Measurements from ENCODE around the gene BCAR3. TPM values are rescaled to one million over a fixed set of nuclear protein-coding genes. Genes with fewer than 3 reads are reported as not detected.

BCAR3 gene
- total and polyA plus RNA-seq, 8 donors: 15.5 to 26.0 (median 18.9) TPM

- TF ChIP-seq, protein P1, sequence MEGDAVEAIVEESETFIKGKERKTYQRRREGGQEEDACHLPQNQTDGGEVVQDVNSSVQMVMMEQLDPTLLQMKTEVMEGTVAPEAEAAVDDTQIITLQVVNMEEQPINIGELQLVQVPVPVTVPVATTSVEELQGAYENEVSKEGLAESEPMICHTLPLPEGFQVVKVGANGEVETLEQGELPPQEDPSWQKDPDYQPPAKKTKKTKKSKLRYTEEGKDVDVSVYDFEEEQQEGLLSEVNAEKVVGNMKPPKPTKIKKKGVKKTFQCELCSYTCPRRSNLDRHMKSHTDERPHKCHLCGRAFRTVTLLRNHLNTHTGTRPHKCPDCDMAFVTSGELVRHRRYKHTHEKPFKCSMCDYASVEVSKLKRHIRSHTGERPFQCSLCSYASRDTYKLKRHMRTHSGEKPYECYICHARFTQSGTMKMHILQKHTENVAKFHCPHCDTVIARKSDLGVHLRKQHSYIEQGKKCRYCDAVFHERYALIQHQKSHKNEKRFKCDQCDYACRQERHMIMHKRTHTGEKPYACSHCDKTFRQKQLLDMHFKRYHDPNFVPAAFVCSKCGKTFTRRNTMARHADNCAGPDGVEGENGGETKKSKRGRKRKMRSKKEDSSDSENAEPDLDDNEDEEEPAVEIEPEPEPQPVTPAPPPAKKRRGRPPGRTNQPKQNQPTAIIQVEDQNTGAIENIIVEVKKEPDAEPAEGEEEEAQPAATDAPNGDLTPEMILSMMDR (IDR thresholded peaks at IDR 0.05): no peak
- Histone ChIP-seq H3K4me1 (peaks cover 0 to 8% of the 10 kb centered on the region in 2 donors), H3K27ac (peak overlapping the region in 1 of 2 donors; percentile 21), H3K9me3 (no peaks in the 10 kb centered on the region), H3K27me3 (no peaks in the 10 kb centered on the region), H3K4me3 (no peak overlapping the region), H3K36me3 (peaks cover 0 to 59% of the 10 kb centered on the region in 2 donors)
- intact Hi-C loops (cut with DNase I): no loop called here
- DNase-seq: peak in 1 of 4 donors; percentile 47
- peak; percentile 73 for ATAC-seq
These were observed 101.7 kb downstream of the BCAR3 start for GRCh38 chr1:93579891-93580290.

- no peaks in the 10 kb centered on the region for H3K9me3 ChIP-seq
- ATAC-seq: no peak
- TF ChIP-seq, protein P1 (IDR thresholded peaks at IDR 0.05): no peak
These were observed 102.5 kb downstream of the BCAR3 start for GRCh38 chr1:93578911-93579825.

DNA sequence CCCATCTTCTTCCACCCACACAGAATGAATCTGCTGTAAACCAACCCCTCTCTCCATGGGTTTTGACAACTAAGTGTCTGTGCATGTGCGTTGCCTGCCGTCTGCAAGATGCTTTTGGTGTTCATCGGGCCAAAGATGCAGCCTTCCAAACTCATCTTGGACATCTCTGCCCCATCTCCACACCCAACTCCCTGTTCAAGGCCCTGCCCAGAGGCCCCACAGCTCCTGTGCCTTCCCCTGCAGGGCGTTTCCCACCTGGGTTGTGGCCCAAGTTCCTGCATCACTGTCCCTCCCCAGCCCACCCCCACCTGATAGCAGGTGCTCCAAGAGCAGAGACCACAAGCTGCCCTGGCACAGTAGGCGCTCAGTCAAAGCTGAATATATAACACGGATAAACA is 103.2 kb downstream of the BCAR3 start:
- H3K27me3 ChIP-seq: no peaks in the 10 kb centered on the region
- H3K36me3 ChIP-seq: peaks cover 0 to 60% of the 10 kb centered on the region in 2 donors
- intact Hi-C loops (cut with DNase I): no loop called here
- no peak overlapping the region for H3K4me3 ChIP-seq
- no peaks in the 10 kb centered on the region for H3K9me3 ChIP-seq
- DNase-seq (no peak), ATAC-seq (no peak)
- TF ChIP-seq, protein P1 (IDR thresholded peaks at IDR 0.05): no peak
- peaks cover 0 to 8% of the 10 kb centered on the region in 2 donors for H3K4me1 ChIP-seq
- no peak overlapping the region for H3K27ac ChIP-seq

More at GRCh38 chr1:93578911-93579825, 102.5 kb downstream of the BCAR3 start:
- Histone ChIP-seq H3K36me3 (peaks cover 0 to 63% of the 10 kb centered on the region in 2 donors), H3K27ac (no peak overlapping the region), H3K4me3 (no peak overlapping the region), H3K27me3 (no peaks in the 10 kb centered on the region), H3K4me1 (peaks cover 0 to 8% of the 10 kb centered on the region in 2 donors)
- no peak for DNase-seq
- intact Hi-C loops (cut with DNase I): no loop called here

DNA sequence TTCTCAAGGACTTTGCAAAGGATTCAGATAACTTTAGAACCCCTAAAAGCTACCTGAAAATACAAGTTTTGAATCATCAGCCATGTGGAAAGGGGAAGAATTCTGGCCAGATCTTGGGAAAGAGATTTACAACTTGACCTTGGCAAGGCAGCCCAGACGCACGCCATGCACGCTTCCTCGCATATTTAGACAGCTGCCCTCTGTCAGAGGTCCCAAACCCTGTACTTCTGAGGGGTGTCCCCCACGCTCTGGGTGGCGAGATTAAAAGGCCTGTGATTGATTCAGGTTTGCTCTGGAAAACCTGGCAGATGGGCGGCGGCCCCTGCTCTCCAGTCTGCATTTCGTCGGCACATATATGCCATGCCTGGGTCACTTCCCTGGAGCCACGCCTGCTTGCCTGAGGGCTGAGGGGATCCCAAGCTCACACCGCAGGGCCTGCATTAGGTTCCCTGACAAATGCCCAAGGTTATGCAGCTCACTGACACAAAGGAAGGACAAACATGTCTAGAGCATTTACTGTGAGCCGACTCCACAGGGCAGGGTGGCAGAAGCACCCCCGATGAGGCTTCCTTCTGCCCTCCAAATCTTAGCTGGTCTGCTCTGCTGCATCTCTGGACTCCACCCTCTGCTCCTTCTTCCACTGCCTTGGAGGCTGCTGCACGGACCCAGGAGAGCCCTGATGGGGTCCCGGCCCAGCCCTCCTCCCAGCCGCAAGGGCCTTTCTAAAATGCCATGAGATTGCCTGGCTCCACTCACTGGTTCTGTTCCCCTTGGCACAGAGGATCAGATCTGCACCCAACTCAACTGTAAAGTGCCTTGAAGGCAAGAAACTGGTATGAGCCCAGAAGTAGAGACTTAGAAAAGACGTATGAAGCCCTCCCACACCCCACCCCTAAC is 103.9 kb downstream of the BCAR3 start:
- H3K36me3 ChIP-seq: peaks cover 0 to 58% of the 10 kb centered on the region in 2 donors
- TF ChIP-seq, protein P1 (IDR thresholded peaks at IDR 0.05): no peak
- peaks cover 0 to 8% of the 10 kb centered on the region in 2 donors for H3K4me1 ChIP-seq
- no peak overlapping the region for H3K4me3 ChIP-seq
- H3K9me3 ChIP-seq: no peaks in the 10 kb centered on the region
- H3K27me3 ChIP-seq: no peaks in the 10 kb centered on the region
- intact Hi-C loops (cut with DNase I): no loop called here
- H3K27ac ChIP-seq: no peak overlapping the region
- ATAC-seq: no peak
- no peak for DNase-seq
